SKM-1 treated with dmso at 0.1 percent for 144 hours (cell line): ENCODE data around the gene CFAP99.

ENCODE experiments used
- DNase-seq: peaks from one replicate; lab custom pipeline; 2025; ENCODE audit not compliant: unreplicated experiment; lab: John Stamatoyannopoulos, UW

CFAP99 gene

GRCh38 chr4:2497931-2498330 is 79.2 kb downstream of the CFAP99 start:
- DNase-seq = no peak

- no peak for DNase-seq
These were observed 81.8 kb downstream of the CFAP99 start for GRCh38 chr4:2500547-2500946.

- DNase-seq = no peak
These were observed 82.4 kb downstream of the CFAP99 start for GRCh38 chr4:2501034-2501594.

GRCh38 chr4:2503809-2504208 is 85.1 kb downstream of the CFAP99 start:
- no peak for DNase-seq

GRCh38 chr4:2507259-2507658 is 88.5 kb downstream of the CFAP99 start:
- no peak for DNase-seq

GRCh38 chr4:2507855-2508254 is 89.1 kb downstream of the CFAP99 start:
- DNase-seq = no peak

- no peak for DNase-seq
These were observed 91.8 kb downstream of the CFAP99 start for GRCh38 chr4:2510351-2511259.

- DNase-seq = no peak
These were observed 92.9 kb downstream of the CFAP99 start for GRCh38 chr4:2511645-2512131.
